Activated CD8-positive, alpha-beta memory T cell treated with anti-CD3 and anti-CD28 coated beads for 4 hours (primary cell): Measurements from ENCODE around the gene EFEMP2.
A peak's percentile ranks its signal among the peaks of the same experiment; 100 is the strongest.

Experiments used
- DNase-seq, 2 donors: peaks; one replicate each; pipeline ENCODE4 v3.0.0-alpha.2; 2020; ENCODE audit warnings: low read depth in 2 of 2

Gene EFEMP2

DNA sequence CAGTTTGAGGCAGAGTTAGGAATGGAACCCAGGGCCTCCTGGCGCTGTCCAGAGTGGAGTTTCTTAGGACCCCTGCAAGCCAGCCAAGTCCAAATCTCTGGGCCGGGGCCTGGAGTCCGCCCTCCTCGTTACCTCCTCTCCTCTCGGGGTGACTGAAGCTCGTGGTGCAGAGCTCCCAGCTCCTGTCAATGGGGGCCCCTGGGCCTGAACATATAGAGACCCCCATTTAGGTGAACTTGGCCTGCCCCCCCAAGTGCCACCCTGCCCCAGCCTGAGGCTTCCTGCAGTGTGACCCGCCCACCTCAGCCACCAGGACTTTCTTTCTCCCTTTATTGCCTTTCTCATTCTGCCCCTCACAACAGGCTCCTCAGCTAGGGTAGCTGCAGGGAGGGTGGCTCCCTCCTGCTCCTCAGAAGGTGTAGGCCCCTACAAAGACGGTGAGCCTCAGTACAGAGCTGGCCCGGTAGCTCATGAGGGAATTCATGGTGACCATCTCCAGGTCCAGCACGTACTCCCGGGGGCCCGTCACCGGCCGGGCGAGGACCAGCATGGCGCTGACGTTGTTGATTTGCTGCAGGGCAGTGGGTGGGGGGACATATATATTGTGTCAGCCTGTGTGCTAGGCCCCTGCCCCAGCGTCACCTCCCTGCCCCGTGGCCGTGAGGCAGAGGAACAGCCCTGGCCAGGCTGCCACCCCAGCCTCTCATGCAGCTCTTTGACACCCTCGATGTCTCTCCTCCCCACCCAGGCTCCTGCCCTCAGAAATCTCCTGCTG is 5.9 kb downstream of the EFEMP2 start:
- DNase-seq = no peak

GRCh38 chr11:65865550-65866172 is 6.9 kb downstream of the EFEMP2 start:
- DNase-seq = no peak

DNA sequence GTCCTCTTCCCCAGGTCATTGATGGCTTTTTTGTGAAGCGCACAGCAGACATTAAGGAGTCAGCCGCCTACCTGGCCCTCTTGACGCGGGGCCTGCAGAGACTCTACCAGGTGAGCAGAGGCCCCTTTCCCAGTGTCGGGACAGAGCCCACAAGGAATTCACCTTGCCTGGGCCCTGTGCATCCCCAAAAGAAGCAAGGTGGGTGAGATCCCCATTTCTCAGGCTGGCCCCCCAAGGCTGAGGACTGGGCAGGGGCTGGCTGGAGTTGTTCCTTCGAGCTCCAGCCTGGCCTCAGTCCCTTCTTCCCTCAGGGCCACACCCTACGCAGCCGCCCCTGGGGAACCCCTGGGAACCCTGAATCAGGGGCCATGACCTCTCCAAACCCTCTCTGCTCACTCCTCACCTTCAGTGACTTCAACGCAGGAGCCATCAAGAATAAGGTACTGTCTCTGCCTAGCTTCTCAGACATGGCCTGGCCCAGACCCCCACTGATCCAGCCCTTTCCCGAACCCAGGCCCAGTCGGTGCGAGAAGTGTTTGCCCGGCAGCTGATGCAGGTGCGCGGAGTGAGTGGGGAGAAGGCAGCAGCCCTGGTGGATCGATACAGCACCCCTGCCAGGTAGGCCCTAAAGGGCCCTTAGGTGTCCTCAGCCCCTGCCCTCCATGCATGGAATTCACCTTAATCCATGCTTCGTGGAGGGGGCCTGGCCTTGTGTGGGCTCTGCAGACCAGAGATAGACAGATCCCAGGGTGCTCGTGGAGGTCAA is 7.7 kb downstream of the EFEMP2 start:
- no peak for DNase-seq

DNA sequence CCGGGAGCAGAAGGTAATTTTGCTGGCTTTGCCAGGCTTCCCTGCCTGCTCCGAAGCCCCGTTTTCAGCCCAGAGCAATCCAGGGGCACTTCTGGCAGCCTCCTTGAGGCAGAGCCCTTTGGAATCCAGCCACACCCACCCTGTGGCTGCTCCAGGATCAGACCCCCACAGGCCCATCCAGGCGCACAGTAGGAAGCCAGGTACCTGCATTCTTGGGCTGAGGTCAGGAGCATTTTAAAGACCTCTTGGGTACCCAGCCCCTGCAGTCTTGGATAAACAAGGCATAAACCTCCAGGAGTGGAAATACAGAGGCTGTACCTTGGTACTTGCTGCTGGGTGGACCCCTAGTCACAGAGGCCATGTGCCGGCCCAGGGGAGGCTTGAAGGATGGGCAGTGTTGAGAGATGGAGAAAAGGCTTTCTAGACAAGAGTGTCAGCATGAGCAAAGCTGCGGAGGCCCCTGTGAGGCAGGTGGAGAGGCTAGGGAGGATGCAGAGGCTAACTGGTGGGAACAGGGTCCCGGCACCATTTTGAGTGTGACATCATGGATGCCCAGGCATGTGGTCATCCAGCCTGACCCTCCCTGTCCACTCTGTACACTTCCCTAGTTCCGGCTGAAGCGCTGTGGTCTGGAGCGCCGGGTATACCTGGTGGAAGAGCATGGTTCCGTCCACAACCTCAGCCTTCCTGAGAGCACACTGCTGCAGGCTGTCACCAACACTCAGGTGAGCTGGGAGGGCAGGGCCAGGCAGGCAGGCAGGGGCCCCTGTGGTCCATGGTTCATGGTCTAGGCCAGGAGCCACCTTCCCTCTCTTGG is 8.5 kb downstream of the EFEMP2 start:
- no peak for DNase-seq

DNA sequence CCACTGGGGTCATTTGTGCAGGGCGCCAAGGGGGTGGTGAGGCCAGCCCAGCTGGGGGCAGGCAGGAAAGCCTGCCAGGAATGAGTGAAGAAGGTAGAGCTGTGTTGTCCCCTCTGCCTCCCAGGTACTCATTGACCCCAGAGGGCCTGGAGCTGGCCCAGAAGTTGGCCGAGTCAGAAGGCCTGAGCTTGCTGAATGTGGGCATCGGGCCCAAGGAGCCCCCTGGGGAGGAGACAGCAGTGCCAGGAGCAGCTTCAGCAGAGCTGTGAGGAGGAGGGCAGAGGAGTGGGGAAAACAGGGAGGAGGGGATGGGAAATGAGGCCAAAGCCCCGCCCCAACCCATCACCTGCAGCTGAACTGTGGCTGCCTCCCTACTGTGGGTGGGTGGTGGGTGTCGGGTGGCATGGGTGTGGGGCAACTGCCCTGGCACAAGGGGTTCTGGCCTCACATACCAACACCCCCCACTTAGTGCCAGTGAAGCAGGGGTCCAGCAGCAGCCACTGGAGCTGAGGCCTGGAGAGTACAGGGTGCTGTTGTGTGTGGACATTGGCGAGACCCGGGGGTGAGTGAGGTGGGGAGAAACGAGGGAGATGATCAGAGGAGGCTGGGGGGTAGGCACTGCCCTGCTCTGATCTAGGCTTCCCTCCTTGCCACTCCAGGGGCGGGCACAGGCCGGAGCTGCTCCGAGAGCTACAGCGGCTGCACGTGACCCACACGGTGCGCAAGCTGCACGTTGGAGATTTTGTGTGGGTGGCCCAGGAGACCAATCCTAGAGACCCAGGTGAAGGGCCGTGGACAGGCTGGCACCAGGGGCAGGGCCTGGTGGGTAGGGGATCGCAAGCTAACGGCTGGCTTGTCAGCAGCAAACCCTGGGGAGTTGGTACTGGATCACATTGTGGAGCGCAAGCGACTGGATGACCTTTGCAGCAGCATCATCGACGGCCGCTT is 9.4 kb downstream of the EFEMP2 start:
- no peak for DNase-seq

GRCh38 chr11:65862191-65862735 is 10.3 kb downstream of the EFEMP2 start:
- DNase-seq = no peak

- no peak for DNase-seq
Measured at GRCh38 chr11:65861533-65862183, 10.9 kb downstream of the EFEMP2 start.

- no peak for DNase-seq
Measured at GRCh38 chr11:65861165-65861505, 11.5 kb downstream of the EFEMP2 start.

DNA sequence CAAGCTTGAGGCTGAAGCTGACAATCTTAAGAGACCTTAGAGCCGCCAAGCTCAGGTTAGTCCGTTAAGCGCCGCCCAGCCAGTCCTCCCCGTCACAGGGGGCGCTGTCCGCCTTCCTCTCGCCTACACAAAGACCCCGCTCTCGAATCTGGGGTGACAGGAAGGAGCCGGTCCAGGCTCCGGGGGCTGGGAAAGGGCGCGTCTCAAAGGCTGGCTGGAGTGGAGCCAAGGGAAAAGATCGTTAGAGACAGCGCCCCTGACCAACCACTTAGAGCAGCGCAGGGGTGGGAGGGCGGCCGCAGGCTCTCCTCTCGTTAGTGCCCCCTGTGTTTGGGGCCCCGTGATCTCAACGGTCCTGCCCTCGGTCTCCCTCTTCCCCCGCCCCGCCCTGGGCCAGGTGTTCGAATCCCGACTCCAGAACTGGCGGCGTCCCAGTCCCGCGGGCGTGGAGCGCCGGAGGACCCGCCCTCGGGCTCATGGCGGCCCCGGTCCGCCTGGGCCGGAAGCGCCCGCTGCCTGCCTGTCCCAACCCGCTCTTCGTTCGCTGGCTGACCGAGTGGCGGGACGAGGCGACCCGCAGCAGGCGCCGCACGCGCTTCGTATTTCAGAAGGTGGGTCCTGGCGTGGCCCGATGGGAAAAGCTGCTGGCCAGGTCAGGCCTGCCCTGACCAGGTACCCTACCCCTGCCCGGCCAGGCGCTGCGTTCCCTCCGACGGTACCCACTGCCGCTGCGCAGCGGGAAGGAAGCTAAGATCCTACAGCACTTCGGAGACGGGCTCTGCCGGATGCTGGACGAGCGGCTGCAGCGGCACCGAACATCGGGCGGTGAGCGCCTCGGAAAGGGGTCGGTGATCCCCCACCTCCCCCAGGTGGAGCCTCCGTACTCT is 12.1 kb downstream of the EFEMP2 start, which contains the start of gene MUS81:
TSS of gene MUS81 (plus strand) at position 156 of the 887 bp plus-strand sequence. CDS start at position 477, 321 bp downstream.
- peak; percentile 89 to 95 for DNase-seq

DNA sequence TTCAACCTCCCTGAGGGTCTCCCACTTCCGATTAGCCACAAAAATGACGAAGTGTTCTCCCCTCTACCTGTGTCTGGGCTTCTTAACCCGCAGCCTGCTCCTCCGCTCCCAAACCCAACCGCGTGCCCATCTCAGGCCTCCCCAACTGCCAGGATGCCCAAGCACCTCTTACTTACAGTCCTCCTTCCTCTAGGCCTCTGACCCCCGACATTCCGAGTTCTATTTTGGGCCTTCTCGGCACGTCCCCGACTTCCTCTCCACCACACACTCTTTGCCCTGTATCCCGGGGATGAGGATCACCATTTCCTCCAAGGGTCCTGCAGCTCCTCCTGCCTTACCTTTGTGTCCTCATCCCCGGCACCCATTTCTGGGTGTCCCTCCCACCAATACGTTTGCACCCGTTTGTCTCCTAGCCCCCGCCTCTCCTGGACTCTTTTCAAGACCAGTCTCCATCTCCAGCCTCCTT is 12.8 kb downstream of the EFEMP2 start:
- no peak for DNase-seq

DNA sequence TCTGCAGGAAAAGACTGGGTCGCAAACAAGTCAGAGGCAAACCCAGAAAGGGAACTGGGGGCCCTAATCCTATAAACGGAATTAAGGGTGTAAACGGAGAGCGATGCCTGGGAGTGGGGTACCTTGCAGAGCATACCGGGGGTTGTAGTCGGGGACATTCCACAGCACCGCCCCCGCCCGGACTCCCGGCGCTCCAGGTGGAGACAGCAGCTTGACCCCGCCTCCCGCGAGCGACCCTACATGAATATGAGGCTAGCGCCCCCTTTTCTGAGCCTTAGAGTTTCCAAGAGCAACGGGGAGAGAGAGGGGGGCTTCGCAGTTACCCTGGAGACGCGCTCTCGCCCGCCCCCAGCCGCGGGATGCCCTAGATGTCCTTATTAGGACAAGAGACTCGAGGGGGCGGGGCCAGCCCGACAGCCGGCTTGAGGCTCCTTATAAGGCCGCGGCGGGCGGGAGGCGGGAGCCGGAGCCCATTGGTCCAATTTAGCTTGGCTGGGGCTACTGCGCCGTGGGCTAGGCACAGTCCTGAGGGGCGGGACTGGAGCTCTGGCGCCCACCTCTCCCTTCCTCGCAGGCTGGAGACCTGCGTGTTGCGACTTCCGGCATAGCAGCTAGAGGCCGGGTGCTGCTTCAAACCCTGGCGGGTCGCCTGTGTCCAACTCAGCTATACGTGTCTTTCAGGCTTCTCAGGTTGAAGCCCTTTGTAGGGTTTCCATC is 13.3 kb downstream of the EFEMP2 start:
- DNase-seq = peak; percentile 96

DNA sequence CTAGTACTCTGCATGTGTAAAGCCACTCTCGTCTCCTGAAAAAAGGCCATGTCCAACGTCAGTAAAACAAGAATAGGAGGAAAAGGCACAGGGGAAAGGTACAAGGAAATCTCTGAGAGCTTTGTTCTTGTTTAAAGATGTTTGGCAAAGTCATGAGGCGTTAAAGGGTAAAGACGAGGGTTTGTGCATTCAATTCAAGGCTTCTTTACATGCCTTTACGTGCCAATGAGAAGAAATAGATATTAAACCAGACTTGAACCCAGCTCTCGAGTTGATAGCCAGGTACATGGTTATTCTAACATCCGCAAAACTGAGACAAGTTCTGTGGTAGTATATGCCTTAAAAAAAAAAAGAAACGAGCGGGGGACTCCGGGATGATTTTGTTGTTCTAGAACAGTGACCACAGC is 13.9 kb downstream of the EFEMP2 start:
- DNase-seq = no peak

GRCh38 chr11:65857853-65858680 is 14.5 kb downstream of the EFEMP2 start, which contains the start of gene CFL1:
CFL1 (minus strand) TSS chr11:65858180; CDS start chr11:65858099, 81 bp downstream.
- peak; percentile 93 to 95 for DNase-seq

DNA sequence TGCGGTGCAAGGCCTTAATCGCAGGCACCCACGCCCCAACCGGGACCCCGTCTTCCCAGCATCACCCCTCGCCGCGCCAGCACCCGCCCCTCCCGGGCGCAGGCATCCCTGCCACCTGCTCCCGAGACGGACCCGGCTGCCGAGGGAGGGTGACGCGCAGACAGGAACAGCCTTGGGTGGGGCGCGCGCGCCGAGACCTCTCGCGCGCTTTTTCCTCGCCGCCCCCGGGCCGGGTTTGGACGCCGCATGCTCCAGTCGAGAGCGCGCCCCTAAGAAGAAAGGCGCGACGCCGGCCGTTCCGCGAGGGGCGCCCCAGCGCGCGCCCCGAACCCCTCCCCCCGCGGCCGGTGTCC is 15.1 kb downstream of the EFEMP2 start:
- DNase-seq = peak in 1 of 2 donors; percentile 43

DNA sequence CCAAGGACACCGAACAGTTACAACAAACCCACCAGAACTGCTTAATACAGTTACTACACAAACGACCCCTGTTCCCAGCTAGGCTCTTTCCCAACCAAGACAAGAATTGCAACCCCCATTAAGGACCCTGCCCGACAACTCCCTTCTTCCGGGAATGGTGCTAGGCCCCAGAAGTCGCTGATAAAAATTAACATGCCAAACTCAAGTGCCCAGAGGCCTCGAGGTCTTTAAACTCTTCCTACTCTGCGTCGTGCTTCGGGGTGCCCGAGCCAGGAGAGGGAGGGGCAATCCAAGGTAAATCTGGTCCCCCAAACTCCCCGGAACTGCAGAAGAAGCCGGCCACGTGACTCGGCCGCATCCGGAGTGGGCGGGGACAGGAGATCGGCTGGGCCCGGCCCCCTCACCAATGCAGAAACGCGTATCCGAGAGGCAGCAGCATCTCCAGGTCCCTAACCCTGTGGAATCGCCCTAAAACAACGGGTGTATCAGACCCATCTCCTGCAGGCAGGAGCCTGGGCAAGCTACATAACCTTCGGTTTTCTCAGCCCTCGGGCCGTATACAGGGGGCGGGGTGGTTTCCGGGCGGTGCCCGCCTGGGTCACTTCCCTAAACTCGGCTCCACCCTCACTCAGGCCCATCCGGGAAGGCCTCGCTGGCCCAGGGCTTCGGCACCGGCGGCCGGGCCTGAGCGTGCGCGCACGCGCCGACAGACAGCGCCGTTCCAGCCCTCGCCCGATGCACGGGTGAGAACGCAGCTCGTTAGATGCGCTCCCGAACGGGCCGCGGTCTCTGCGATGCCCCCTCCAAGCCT is 15.7 kb downstream of the EFEMP2 start:
- peak; percentile 68 to 73 for DNase-seq

- no peak for DNase-seq
Measured at GRCh38 chr11:65855927-65856363, 16.7 kb downstream of the EFEMP2 start.
